Spinal cord (tissue), 10 donors: ENCODE measurements around the gene TOMM5. TPM values are rescaled to one million over a fixed set of nuclear protein-coding genes. Genes with fewer than 3 reads are reported as not detected.

ENCODE experiments used
- DNase-seq, 6 donors: peaks; one replicate each; pipeline versions ENCODE4 v3.0.0 to v3.0.0-alpha.2; 2013 to 2015; ENCODE audit warnings: low spot score in 6 of 6, low read depth in 4 of 6
- H3K27ac ChIP-seq: one replicate; pipeline ENCODE4 v1.5.1; 2013; ENCODE audit warnings: low read depth, low read length, control low read depth
- H3K27me3 ChIP-seq: one replicate; pipeline ENCODE4 v1.6.1; 2013; ENCODE audit warnings: low read length; ENCODE audit not compliant: control insufficient read depth, insufficient read depth
- H3K36me3 ChIP-seq: one replicate; pipeline ENCODE4 v1.6.1; 2013; ENCODE audit warnings: low read length; ENCODE audit not compliant: control insufficient read depth, insufficient read depth
- H3K4me1 ChIP-seq: one replicate; pipeline ENCODE4 v1.6.1; 2013; ENCODE audit warnings: low read length; ENCODE audit not compliant: control insufficient read depth, insufficient read depth
- H3K4me3 ChIP-seq: one replicate; pipeline ENCODE4 v1.5.1; 2013; ENCODE audit warnings: low read depth, low read length, control low read depth
- H3K9me3 ChIP-seq: one replicate; pipeline ENCODE4 v1.6.1; 2013; ENCODE audit warnings: low read length; ENCODE audit not compliant: control insufficient read depth, insufficient read depth
- WGBS: methylation state at CpG from one replicate; pipeline ENCODE4 v1.1.5; 2013; ENCODE audit warnings: missing lambda C conversion rate; ENCODE audit not compliant: insufficient coverage; 5-methylcytosine and 5-hydroxymethylcytosine counted together
- polyA plus RNA-seq, 2 donors: library from polyadenylated mRNA; unstranded; fragments of 120-200 nt; gene quantifications; one replicate each; pipeline ENCODE4 v1.2.1, GENCODE V29; 2013; ENCODE audit not compliant: insufficient read length in 2 of 2
- total RNA-seq, 2 donors: library from RNA; depleted of rRNA in 1 of 2; stranded (reverse); fragments of 120-200 nt in 1 of 2; fragments of >200 nt in 1 of 2; gene quantifications; one replicate each; pipeline versions ENCODE4 v1.2.3 to v1.2.4, GENCODE V29; 2013 to 2014
- donor health status: healthy.

TOMM5 gene
- total and polyA plus RNA-seq, 4 donors = 99.8 to 130 (median 110) TPM

DNA sequence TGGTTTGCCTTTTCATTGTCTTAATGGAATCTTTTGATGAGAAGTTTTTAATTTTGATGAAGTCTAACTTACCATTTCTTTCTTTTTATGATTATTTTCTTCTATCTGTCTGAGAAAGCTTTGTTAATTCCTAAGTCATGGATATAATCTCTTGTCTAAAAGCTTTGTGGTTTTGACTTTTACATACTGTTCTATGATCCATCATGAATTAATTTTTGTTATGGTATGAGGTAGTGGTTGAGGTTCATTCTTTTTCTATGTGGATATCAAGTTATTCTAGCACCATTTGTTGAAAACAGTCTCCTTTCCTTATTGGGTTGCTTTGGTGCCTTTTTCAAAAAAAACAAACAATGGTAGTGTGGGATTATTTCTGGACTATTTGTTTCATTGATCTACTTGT, 36.6 kb downstream of the TOMM5 start:
- Histone ChIP-seq H3K27ac (no peak overlapping the region), H3K4me3 (no peak overlapping the region), H3K9me3 (no peaks in the 10 kb centered on the region), H3K36me3 (no peaks in the 10 kb centered on the region), H3K4me1 (no peaks in the 10 kb centered on the region), H3K27me3 (no peaks in the 10 kb centered on the region)
- DNase-seq = no peak

DNA sequence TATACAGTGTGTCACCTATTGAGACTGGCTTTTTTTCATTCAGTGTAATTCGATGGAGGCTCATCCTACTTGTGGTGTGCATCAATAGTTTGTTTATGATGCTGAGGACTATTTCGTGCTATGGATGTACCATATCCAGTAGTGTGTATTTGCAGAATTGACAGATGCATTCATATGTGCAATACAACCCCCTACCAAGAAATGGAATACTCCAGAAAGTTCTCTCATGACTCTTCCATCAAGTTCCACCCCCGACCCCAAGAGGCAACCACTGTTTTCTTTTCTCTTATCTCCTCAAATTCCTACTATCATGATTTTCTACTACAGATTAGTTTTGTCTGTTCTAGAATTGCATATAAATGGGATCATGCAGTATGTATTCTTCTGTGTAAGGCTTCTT, 38.1 kb downstream of the TOMM5 start:
- Histone ChIP-seq H3K4me3 (no peak overlapping the region), H3K4me1 (no peaks in the 10 kb centered on the region), H3K36me3 (no peaks in the 10 kb centered on the region), H3K27me3 (no peaks in the 10 kb centered on the region), H3K9me3 (no peaks in the 10 kb centered on the region), H3K27ac (no peak overlapping the region)
- no CpG with 5 or more reads among the region's 3 CpGs for WGBS
- no peak for DNase-seq

DNA sequence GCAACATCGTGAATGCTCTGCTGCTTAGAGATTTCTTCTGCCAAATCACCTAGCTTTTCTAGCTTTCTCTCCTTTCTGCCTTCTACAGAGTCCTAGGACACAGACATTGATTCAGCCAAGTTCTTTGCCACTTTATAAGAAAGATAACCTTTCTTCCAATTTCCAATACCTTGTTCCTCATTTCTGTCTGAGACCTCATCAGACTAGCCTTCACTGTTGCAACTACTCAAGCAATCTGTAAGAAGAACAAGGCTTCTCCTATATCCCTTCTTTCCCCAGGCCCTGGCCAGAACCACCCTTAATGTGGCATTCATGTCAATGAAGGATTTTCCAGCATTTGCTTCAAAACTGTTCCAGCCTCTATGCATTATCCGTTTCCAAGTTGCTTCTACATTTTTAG, 40.5 kb downstream of the TOMM5 start:
- no peaks in the 10 kb centered on the region for H3K27me3 ChIP-seq

DNA sequence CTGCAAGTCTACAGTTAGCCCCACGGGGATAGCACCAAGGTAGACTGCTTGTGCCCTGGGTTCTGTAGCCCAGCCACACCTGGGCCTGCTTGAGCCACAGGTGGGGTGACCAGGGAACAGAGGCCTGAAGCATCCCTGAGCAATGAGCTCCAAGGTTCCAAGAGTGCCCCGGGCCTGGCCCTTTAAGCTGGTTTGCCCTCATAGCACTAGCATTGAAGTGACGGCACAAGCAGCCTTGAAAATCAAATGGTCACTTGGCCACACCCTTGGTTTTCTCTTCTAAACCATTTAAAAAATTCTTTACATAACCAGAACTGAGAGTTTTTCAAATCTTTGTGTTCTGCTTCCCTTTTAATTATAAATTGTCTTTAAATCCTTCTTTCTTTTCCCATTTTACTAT, 40.9 kb downstream of the TOMM5 start:
- Histone ChIP-seq H3K4me1 (no peaks in the 10 kb centered on the region), H3K36me3 (no peaks in the 10 kb centered on the region), H3K27ac (no peak overlapping the region), H3K9me3 (no peaks in the 10 kb centered on the region), H3K27me3 (no peaks in the 10 kb centered on the region), H3K4me3 (no peak overlapping the region)
- no peak for DNase-seq
- WGBS = 97% methylated on average over 3 of the region's 3 CpGs

More for the DNA sequence above, 40.5 kb downstream of the TOMM5 start:
- DNase-seq = no peak
- H3K36me3 ChIP-seq = no peaks in the 10 kb centered on the region
- no peak overlapping the region for H3K27ac ChIP-seq
- no peaks in the 10 kb centered on the region for H3K9me3 ChIP-seq
- no peak overlapping the region for H3K4me3 ChIP-seq
- H3K4me1 ChIP-seq = no peaks in the 10 kb centered on the region
- 100% methylated on average over 1 of the region's 2 CpGs for WGBS

DNA sequence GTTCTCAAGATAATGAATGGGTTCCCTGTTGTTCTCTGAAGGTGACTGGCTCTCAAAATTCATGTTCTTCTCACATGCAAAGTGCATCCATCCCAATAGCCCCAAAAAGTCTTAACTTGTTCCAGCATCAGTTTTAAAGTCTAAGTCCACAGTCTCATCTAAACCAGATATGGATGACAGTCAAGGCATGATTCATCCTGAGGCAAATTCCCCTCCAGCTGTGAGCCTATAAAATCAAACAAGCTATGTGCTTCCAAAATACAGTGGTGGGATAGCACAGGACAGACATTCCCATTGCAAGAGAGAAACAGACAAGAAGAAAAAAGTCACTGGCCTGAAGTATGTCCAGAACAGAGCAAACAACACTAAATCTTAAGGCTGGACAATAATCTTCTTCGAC, 41.6 kb downstream of the TOMM5 start:
- H3K27ac ChIP-seq = no peak overlapping the region
- H3K9me3 ChIP-seq = no peaks in the 10 kb centered on the region

DNA sequence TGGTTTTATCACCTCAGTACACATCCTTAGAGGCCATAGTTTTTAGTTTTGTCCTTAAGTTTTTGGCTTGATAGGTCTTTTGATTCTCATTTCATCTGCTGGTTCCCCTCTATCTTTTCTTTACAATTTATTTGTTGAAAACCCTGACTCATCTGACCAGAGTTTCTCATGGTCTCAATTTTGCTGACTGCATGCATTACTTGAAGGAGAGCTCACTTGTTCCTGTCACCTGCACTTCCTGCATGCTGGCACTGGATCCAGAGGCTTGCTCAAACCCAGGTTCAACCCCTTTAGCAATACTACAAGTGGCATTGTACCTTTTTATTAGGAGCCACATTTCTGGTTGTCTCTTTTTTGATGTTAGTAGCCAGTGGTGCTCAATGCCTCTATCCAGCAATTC, 42.9 kb downstream of the TOMM5 start:
- Histone ChIP-seq H3K27me3 (no peaks in the 10 kb centered on the region), H3K4me1 (no peaks in the 10 kb centered on the region), H3K9me3 (no peaks in the 10 kb centered on the region), H3K4me3 (no peak overlapping the region), H3K36me3 (no peaks in the 10 kb centered on the region), H3K27ac (no peak overlapping the region)
- no peak for DNase-seq

More for the DNA sequence above, 41.6 kb downstream of the TOMM5 start:
- 100% methylated on average over 1 of the region's 1 CpG for WGBS
- Histone ChIP-seq H3K4me3 (no peak overlapping the region), H3K27me3 (no peaks in the 10 kb centered on the region), H3K36me3 (no peaks in the 10 kb centered on the region), H3K4me1 (no peaks in the 10 kb centered on the region)
- DNase-seq = no peak

DNA sequence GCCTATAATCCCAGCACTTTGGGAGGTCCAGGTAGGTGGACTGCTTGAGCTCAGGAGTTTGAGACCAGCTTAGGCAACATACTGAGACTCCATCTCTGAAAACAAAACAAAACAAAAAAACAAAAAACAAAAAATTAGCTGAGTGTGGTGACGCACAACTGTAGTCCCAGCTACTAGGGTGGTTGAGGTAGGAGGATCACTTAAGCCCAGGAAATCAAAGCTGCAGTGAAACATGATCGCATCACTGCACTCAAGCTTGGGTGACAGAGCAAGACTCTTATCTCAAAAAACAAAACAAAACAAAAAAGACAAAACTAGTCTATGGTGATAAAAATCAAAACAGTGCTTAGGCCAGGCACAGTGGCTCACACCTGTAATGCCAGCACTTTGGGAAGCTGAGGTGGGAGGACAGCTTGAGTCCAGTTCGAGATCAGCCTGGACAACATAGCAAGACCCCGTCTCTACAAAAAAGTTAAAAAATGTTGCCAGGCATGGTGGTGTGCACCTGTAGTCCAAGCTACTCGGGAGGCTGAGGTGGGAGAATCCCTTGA, 45.0 kb downstream of the TOMM5 start:
- Histone ChIP-seq H3K4me3 (no peak overlapping the region), H3K4me1 (no peaks in the 10 kb centered on the region), H3K27ac (no peak overlapping the region), H3K9me3 (no peaks in the 10 kb centered on the region), H3K27me3 (no peaks in the 10 kb centered on the region), H3K36me3 (peaks cover under 1% of the 10 kb centered on the region)
- WGBS = 100% methylated on average over 2 of the region's 5 CpGs
- no peak for DNase-seq

DNA sequence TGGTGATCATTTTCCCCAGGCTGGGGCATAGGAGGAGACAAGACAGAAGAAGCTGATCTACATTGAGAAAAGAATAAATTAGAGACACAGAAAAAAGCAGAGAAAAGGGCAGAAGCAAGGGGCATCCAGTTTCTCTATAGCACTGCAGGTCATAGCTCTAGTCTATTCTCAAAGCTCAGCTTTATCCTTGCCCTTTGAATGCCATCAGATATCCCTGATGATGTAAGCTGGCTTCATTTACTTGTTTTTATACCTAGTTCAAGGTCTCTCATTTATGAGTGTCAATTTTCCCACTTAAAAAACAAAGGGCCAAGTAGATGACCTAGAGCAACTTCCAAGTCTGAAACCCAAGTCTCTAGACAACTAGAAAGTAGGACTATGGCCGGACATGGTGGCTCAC, 48.9 kb downstream of the TOMM5 start:
- Histone ChIP-seq H3K27ac (no peak overlapping the region), H3K4me1 (no peaks in the 10 kb centered on the region), H3K36me3 (peaks cover 17% of the 10 kb centered on the region), H3K4me3 (no peak overlapping the region), H3K27me3 (no peaks in the 10 kb centered on the region), H3K9me3 (no peaks in the 10 kb centered on the region)
- no peak for DNase-seq
- WGBS = no CpG with 5 or more reads among the region's 1 CpG

DNA sequence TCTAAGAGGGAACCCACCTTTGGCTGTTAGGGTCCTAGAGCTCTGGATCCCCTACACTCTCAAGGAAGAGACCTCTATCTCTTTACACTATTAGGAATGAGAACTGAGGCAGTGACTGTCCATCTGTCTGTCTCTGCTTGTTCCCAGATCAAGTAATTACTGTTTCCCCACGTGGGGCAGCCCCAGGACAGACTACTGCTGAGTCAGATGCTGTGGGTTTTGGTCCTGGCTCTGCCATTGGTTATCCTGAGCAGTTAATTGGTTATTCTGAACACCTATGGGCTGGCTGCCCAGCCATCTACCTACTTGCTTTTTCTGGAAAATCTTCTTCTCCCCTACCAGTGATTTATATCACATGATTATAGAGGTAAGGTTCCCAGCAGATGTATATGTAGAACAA, 49.5 kb downstream of the TOMM5 start:
- Histone ChIP-seq H3K27me3 (no peaks in the 10 kb centered on the region), H3K4me3 (no peak overlapping the region), H3K4me1 (no peaks in the 10 kb centered on the region), H3K36me3 (peaks cover 23% of the 10 kb centered on the region), H3K9me3 (no peaks in the 10 kb centered on the region), H3K27ac (no peak overlapping the region)
- no CpG with 5 or more reads among the region's 1 CpG for WGBS
- DNase-seq = no peak

DNA sequence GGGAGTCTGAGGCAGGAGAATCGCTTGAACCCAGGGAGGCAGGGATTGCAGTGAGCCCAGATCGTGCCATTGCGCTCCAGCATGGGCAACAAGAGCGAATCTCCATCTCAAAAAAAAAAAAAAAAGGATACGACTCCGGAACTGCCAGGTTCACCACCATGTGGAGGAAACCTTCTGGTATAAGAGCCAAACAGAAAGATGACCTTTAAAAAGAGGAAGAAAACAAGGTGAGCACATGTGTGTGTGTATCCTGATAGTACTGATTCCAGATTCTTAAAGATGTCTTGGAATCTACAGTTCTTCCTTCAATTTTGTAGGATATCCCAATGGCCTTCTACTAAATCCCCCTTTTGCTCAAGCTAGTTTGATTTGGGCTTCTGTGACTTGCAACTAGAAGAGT, 49.9 kb downstream of the TOMM5 start:
- no peak overlapping the region for H3K4me3 ChIP-seq
- no peak overlapping the region for H3K27ac ChIP-seq
- H3K36me3 ChIP-seq = peaks cover 27% of the 10 kb centered on the region

More for the DNA sequence above, 49.9 kb downstream of the TOMM5 start:
- Histone ChIP-seq H3K27me3 (no peaks in the 10 kb centered on the region), H3K9me3 (no peaks in the 10 kb centered on the region), H3K4me1 (no peaks in the 10 kb centered on the region)
- no peak for DNase-seq
- 100% methylated on average over 4 of the region's 6 CpGs for WGBS
